Vagina (tissue), 2 donors: ENCODE measurements around the gene FEM1B.

ENCODE experiments used
- CTCF ChIP-seq, 3 experiments: fragments of 450-650 bp in 2 of 3; fragments of 200-600 bp in 1 of 3; sonication (generic) in 1 of 3; IDR thresholded peaks; one replicate each; pipeline ENCODE4 v1.5.1; 2017 to 2019; ENCODE audit warnings: antibody characterized with exemption in 3 of 3, mild to moderate bottlenecking in 2 of 3, moderate library complexity in 2 of 3
- POLR2A ChIP-seq, 2 donors: fragments of 450-650 bp; IDR thresholded peaks; one replicate each; pipeline ENCODE4 v1.6.1; 2017; ENCODE audit warnings: antibody characterized with exemption in 2 of 2, mild to moderate bottlenecking in 2 of 2, moderate library complexity in 2 of 2
- POLR2AphosphoS5 ChIP-seq, 2 donors: sonication (generic); formaldehyde crosslinking; IDR thresholded peaks; one replicate each; pipeline ENCODE4 v1.9.0; 2017; ENCODE audit warnings: antibody characterized with exemption in 2 of 2, mild to moderate bottlenecking in 2 of 2, low read depth in 1 of 2; ENCODE audit not compliant: insufficient read depth in 1 of 2

- TF ChIP-seq CTCF (IDR thresholded peaks at IDR 0.05) (no peak), POLR2A (IDR thresholded peaks at IDR 0.05) (no peak), POLR2AphosphoS5 (IDR thresholded peaks at IDR 0.05; ENCODE audit: insufficient read depth in 1 of 2, low read depth in 1 of 2) (no peak)
Observed at GRCh38 chr15:68325726-68326125, 48.2 kb downstream of the FEM1B start.
